ENCODE data around the gene HYDIN.
"Not testable (repeated sequence)": the region's sequence is repeated elsewhere in the genome, so short reads cannot be mapped to it uniquely, and the experiment has no call there.

The HYDIN gene

DNA sequence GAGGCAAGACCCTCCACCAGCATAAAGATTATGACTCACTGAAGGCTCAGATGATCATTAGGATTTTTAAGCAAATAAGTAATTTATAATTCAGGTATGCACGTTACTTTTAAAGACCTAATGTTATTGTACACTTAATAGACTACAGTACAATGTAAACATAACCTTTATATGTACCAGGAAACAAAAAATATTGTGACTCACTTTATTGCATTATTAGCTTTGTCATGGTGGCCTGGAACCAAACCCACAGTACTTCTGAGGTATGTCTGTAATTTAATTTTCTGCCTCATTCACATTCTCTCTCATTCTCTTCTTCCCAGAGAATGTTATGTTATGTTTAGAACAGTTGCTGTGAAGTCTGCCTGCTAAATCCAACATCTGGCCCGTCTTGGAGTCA is 407.8 kb downstream of the HYDIN start:
- not testable (repeated sequence) for DNase-seq

DNA sequence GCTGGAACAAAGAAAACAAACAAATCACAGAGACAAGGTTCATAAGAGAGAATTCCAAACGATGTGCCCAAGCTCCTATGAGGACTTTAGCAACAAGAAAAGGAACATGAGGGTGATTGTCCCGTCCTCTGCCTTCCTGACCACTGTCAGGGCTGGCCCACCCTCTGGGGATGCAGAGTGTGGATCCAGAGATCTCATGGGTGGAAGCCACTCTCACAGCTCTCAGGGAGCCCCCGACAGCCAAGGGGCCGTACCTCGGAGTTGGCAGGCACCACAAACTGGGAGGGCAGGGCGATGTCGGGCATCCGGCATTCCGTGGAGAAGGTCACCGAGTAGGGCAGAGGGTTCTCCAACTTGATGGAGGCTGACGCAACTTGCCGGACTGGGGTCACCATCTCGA is 412.4 kb downstream of the HYDIN start:
- DNase-seq, result not testable (repeated sequence)

DNA sequence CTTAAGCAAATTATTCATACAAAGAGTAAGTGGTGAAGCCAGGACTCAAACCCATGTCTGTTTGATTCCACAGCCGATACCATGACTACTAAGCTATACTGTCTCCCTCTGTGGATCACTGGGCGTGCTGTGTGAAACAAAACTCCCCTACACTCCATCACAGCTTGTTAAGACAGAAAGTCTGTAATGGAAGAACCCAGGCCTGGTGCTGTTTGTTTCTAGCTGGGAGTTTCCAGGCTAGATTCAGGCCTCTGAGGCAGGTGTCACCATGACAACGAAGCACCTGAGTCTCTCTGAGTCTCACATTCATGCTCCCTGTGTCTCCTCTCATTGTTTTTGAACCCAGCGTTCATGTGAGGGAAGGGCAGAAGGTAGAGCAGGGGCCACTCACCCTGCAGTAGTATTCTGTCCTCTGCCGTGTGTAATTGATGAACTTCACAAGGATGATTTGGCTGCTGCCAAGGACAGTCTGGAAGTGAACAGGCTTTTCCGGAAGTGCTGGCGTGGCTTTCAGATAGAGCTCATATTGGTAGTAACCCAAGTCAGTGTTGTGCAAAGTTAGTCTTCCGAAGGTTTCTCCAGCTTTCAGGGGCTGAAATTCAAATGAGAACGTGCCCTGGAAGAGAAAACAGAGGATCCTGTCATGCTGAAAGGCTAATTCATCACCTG is 421.0 kb downstream of the HYDIN start:
- no peak for DNase-seq

- no peak for DNase-seq
These were observed 422.2 kb downstream of the HYDIN start for GRCh38 chr16:70808371-70808770.

DNA sequence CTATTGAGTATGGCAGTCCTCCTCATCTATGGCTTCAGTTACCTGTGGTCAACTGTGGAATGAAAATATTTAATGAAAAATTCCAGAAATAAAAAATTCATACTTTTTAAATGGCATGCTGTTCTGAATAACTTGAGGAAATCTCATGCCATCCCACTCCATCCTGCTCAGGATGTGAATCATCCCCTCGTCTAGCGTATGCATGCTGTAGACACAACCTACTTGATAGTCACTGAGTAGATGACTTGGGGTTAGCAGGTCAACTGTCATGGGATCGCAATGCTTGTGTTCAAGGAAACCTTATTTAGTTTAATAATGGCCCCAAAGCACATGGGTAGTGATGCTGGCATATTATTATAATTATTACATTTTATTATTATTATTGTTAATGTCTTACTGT is 424.7 kb downstream of the HYDIN start:
- no peak for DNase-seq

DNA sequence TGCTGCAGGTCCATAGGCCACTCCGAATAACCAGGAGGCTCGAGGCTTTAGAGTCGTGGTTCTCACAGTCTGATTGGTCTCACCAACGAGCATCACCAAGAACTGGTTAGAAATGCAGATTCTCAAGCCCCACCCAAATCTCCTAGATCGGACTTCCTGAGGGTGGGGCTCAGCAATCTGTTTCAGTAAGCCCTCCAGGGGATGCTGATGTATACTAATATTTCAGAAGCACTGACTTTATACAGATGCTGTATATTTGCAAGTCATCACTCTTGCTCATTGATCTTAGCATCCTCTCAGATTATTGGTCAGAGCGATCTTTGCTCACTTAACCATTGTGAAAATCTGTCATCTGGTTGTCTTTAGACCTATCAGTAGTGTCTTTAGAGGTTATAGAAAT is 425.1 kb downstream of the HYDIN start:
- DNase-seq, result no peak

DNA sequence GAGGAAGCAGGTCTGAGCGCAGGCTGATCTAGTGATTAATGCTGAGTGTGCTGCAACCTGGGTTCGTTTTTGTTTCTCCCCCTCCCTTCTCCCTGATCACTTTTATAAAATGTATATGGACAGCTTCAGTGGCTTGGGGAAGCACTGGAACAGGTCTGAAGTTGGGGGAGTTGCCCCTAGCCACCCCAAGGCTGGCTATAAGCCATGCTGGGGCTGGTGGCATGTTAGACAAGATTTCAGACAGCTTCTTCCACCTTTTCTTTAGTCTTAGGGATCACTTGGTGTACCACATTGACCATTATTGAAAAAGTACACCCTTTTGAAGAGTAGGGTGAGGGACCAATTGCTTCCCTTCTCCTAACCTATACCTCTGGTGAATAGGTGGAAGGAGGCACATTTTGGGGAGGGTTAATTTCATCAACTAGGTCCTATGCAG is 425.8 kb downstream of the HYDIN start:
- no peak for DNase-seq

DNA sequence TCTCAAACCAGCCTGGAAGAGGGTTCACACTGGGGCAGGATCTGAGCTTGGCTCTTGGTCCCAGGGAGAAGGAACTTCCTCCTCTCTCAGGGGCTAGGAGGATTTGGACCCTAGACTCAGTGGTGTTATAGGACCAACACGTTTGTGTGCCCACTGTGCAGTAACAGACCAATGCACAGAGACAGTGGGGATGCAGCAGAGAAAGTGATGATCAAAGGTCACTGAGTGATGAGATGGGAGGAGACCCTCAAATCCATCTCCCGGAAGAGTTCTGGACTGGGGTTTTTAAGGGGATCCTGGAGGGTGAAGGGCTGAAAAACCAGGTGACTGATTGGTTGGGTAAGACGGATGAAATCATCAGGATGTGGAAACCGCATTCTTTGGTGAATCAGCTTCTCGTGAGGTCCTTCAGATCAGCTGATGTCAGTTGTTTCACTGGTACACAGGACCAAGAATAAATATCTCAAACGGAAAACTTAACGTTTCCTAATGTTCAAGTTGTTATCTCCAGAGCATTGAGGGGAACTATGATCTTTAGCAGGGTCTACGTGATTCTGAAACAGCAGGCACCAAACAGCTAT is 426.3 kb downstream of the HYDIN start:
- DNase-seq, result no peak

- no peak for DNase-seq
These were observed 427.2 kb downstream of the HYDIN start for GRCh38 chr16:70803319-70803718.

DNA sequence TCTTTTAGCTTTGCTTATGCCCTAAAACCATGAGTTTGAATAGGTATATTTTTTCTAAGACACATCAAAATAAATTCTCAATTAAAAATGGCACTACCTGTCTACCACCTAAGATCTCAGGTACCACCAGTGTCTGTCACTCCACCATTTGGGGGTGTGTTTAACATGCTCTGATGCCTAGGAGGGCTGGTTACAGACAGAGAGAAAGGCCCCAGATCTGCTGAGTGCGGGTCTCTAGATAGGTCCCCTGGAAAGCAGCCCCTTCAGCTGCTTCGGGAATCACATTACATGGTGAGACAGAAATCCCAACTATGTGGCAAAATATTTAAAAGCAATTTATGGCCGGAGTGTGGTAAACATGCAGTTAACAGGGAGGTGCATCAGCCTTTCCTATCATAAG is 428.9 kb downstream of the HYDIN start:
- DNase-seq, result no peak

- DNase-seq, result peak; percentile 99
These were observed 429.6 kb downstream of the HYDIN start, which contains the start of gene VAC14 for GRCh38 chr16:70800781-70801480. Gene VAC14, minus strand, starts transcription at chr16:70801158. Its CDS starts 258 bp downstream, at chr16:70800900.

GRCh38 chr16:70800311-70800710 is 430.2 kb downstream of the HYDIN start:
- no peak for DNase-seq

DNA sequence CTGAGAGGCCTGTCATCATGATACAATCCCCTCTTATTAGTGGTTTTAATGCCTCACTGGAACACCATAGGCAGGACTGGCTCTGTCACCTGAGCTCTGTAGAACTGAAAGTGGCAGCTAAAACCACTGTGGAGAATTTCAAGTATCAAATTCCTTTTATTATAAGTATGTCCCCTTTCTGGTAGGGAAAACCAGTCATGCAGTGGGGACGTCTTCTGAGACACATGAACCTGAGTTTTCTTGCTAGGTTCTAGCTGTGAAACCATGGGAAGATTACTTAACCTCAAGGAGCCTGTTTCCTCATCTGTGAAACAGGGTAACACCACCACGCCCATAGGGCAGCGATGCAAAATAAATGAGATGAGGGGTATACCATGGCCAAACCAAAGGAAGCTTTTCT is 434.2 kb downstream of the HYDIN start:
- DNase-seq, result no peak

- no peak for DNase-seq
These were observed 435.1 kb downstream of the HYDIN start for GRCh38 chr16:70795296-70795912.

DNA sequence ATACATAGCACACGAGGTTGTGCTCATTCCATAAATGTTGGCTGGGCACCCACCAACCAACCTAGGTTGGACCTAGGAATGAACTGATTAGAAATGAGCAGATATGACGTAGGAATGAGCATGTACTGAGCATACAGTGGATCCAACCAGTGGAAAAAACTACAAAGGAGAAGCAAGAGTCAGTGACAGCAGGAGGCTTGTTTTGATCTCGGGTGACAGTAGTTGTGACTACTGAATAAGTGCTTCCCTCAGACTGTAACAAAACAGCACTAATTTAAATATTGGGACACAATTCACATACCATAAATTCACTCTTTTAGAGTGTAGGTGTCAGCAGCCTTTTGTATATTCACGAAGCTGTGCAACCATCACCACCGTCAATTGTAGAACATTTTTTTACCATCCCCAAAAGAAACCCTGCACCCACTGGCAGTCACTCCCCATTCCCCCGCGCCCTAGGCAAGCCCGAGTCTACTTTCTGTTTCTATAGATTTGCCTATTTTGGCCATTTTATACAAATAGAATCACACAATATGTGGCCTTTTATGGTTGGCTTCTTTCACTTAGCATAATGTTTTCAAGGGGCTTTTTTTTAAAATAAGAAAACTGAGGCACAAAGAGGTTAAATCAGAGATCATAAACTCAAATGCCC is 436.5 kb downstream of the HYDIN start:
- no peak for DNase-seq

DNA sequence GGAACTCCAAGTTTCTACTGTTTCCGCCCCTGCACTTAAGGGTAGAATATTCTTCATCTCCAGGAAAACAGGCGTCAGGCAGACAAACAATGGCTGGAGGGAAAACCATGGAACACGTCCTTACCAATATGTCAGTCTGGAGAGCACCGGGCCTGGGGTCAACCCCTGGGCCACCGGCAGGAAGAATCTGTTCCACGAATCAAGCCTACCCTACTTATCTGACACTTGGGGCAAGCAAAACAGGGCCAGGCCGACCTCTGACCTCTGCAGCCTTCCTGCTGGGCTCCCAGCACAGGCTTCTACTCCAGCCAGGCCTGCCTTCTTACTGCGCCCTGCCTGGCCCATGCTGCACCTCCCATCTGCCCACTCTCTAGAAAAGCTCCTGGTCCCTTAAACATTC is 439.7 kb downstream of the HYDIN start:
- no peak for DNase-seq

DNA sequence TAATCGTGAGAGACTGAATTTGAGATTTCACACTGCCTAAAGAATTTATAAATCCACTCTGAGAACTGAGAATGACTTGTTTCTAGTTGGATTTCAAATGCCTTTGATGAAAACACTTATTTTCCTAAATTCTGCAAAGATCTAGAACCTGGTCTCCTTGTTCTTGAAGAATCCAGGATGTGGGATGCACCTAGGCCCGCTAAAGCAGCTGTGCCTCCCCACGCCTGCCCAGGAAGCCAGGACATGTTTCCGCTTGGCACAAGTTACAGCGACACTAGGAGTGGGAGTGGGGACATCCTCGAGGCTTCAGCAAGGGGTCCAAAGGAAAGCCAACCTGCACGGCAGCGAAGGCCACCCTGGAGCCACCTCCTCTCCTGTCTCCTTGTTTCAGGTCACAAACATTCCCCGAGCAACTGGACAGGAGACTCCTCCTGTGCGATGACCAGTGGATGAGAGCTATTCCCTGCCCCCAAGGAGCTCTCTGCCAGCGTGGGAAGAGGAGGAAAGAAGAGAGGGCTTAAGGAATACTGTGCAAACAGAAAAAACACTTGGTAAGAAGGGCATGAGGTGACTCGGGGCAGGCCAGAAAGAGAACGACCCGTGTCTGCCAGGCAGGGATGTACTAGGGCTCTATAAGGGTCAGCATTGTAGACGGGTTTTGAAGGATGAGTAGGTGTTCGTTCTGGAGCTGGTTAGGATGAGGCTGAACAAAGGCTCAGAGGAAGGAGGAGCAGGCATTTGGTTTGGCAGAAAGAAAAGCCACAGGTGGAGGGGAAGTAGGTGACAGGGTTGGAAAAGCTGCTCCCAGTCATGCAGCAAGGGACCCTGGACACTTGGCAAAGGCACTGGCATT is 440.7 kb downstream of the HYDIN start:
- DNase-seq, result no peak

GRCh38 chr16:70788668-70789594 is 441.6 kb downstream of the HYDIN start:
- DNase-seq, result no peak

DNA sequence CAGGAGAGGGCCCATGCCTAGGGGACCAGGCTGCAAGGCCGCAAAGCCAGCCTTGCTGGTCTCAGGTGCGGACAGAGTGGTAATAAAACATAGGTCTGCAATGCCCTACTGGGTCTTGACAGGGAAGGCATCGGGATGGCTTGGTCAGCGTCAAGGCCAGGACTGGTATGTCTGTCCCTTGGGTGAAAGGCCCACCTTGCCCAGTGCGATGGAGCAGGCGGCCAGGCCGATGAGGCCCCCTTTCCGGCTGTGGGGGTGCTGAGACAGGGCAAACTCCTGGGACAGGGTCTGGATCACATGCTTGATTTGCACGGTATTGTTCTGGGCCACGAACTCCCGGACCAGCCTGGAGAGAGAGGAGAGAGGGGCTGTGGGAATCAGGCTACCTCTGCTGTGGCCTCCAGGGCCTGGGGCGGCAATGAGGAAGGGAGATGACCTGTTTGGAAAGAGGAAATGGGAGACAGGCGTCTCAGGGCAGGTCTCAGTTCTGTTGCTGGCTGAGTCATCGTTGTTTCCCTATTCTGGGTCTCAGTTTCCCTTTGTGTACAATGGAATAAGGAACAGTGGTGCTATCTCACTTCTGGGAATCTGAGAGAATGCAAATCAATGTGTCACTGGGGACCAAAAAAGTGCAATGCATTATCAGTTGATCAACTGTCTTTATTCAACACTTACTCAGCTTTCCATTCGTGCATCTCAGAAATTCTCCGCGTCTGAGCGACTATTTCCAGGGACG is 444.3 kb downstream of the HYDIN start:
- no peak for DNase-seq

Measured in CD4-positive, alpha-beta T cell treated with Interleukin-17A for 4 hours (primary cell).